Esophagus (tissue), 2 donors: ENCODE data around the gene CDK5RAP2. TPM values are rescaled to one million over a fixed set of nuclear protein-coding genes. Genes with fewer than 3 reads are reported as not detected.

ENCODE experiments used
- H3K27ac ChIP-seq, 2 donors: one replicate each; pipeline ENCODE4 v1.5.1; 2013; ENCODE audit warnings: low read depth in 2 of 2, mild to moderate bottlenecking in 2 of 2, inconsistent platforms in 1 of 2, low read length in 1 of 2, moderate library complexity in 1 of 2
- H3K27me3 ChIP-seq, 2 donors: one replicate each; pipeline ENCODE4 v1.6.1; 2013; ENCODE audit warnings: low read length in 2 of 2, control low read depth in 1 of 2, mild to moderate bottlenecking in 1 of 2; ENCODE audit not compliant: insufficient read depth in 2 of 2, control insufficient read depth in 1 of 2
- H3K36me3 ChIP-seq, 2 donors: one replicate each; pipeline ENCODE4 v1.6.1; 2013; ENCODE audit warnings: low read length in 1 of 2; ENCODE audit not compliant: control insufficient read depth in 2 of 2, insufficient read depth in 2 of 2
- H3K4me1 ChIP-seq, 2 donors: one replicate each; pipeline ENCODE4 v1.6.1; 2013; ENCODE audit warnings: low read length in 1 of 2; ENCODE audit not compliant: control insufficient read depth in 2 of 2, insufficient read depth in 2 of 2
- H3K4me3 ChIP-seq, 2 donors: one replicate each; pipeline ENCODE4 v1.5.1; 2013; ENCODE audit warnings: low read length in 2 of 2, mild to moderate bottlenecking in 2 of 2, low read depth in 1 of 2, moderate library complexity in 1 of 2
- H3K9me3 ChIP-seq, 2 donors: one replicate each; pipeline ENCODE4 v1.6.1; 2013; ENCODE audit warnings: mild to moderate bottlenecking in 2 of 2, low read depth in 1 of 2, low read length in 1 of 2, moderate library complexity in 1 of 2; ENCODE audit not compliant: control insufficient read depth in 2 of 2, insufficient read depth in 1 of 2
- WGBS, 2 donors: extraction: QIAGEN DNeasy Blood & Tissue Kit; methylation state at CpG; one replicate each; pipeline ENCODE4 v1.1.7; 2013; 5-methylcytosine and 5-hydroxymethylcytosine counted together
- polyA plus RNA-seq, 2 donors: library from polyadenylated mRNA; stranded (reverse); fragments of 200-250 nt; gene quantifications; one replicate each; pipeline ENCODE4 v1.2.3, GENCODE V29; 2013
- donor health status: healthy with polysubstance abuse.
- donor health status: Bipolar disorder and iron deficiency.

Gene CDK5RAP2
- polyA plus RNA-seq, 2 donors: 18.6 to 20.4 TPM

- H3K27me3 ChIP-seq: no peaks in the 10 kb centered on the region
- H3K9me3 ChIP-seq: no peaks in the 10 kb centered on the region
- H3K27ac ChIP-seq: no peak overlapping the region
- H3K4me1 ChIP-seq: peaks cover 0 to 4% of the 10 kb centered on the region in 2 donors
- H3K36me3 ChIP-seq: peaks cover 26 to 50% of the 10 kb centered on the region in 2 donors
- 87 to 93% methylated on average over 8 of the region's 8 CpGs for WGBS, 2 donors
- no peak overlapping the region for H3K4me3 ChIP-seq
Observed at GRCh38 chr9:120389867-120390266, 190.1 kb downstream of the CDK5RAP2 start.

- Histone ChIP-seq H3K4me1 (peaks cover 0 to 4% of the 10 kb centered on the region in 2 donors), H3K4me3 (no peak overlapping the region), H3K9me3 (no peaks in the 10 kb centered on the region), H3K27me3 (no peaks in the 10 kb centered on the region), H3K27ac (no peak overlapping the region), H3K36me3 (peaks cover 24 to 48% of the 10 kb centered on the region in 2 donors)
- WGBS, 2 donors: 91 to 93% methylated on average over 4 of the region's 4 CpGs
Observed at GRCh38 chr9:120389300-120389699, 190.7 kb downstream of the CDK5RAP2 start.

- WGBS, 2 donors: 88 to 89% methylated on average over 24 of the region's 24 CpGs
- H3K9me3 ChIP-seq: no peaks in the 10 kb centered on the region
- H3K4me3 ChIP-seq: no peak overlapping the region
- peaks cover 15 to 43% of the 10 kb centered on the region in 2 donors for H3K36me3 ChIP-seq
- H3K4me1 ChIP-seq: peaks cover 0 to 4% of the 10 kb centered on the region in 2 donors
- H3K27me3 ChIP-seq: no peaks in the 10 kb centered on the region
- no peak overlapping the region for H3K27ac ChIP-seq
Observed at GRCh38 chr9:120388003-120388855, 191.7 kb downstream of the CDK5RAP2 start.

GRCh38 chr9:120387257-120388002, 192.5 kb downstream of the CDK5RAP2 start:
- H3K4me1 ChIP-seq: peaks cover 0 to 4% of the 10 kb centered on the region in 2 donors
- no peak overlapping the region for H3K4me3 ChIP-seq
- peaks cover 15 to 35% of the 10 kb centered on the region in 2 donors for H3K36me3 ChIP-seq
- H3K27me3 ChIP-seq: no peaks in the 10 kb centered on the region
- no peaks in the 10 kb centered on the region for H3K9me3 ChIP-seq
- WGBS, 2 donors: 88 to 89% methylated on average over 14 of the region's 14 CpGs
- no peak overlapping the region for H3K27ac ChIP-seq

- H3K4me3 ChIP-seq: no peak overlapping the region
Observed at GRCh38 chr9:120386390-120387131, 193.4 kb downstream of the CDK5RAP2 start.

GRCh38 chr9:120385606-120386389, 194.2 kb downstream of the CDK5RAP2 start:
- Histone ChIP-seq H3K9me3 (no peaks in the 10 kb centered on the region), H3K4me1 (peaks cover 0 to 4% of the 10 kb centered on the region in 2 donors), H3K27ac (no peak overlapping the region), H3K36me3 (peaks cover 8 to 23% of the 10 kb centered on the region in 2 donors), H3K27me3 (no peaks in the 10 kb centered on the region), H3K4me3 (no peak overlapping the region)
- 91% methylated on average over 16 of the region's 16 CpGs for WGBS, 2 donors

More at GRCh38 chr9:120386390-120387131, 193.4 kb downstream of the CDK5RAP2 start:
- Histone ChIP-seq H3K9me3 (no peaks in the 10 kb centered on the region), H3K27ac (no peak overlapping the region), H3K36me3 (peaks cover 10 to 28% of the 10 kb centered on the region in 2 donors), H3K4me1 (peaks cover 0 to 4% of the 10 kb centered on the region in 2 donors), H3K27me3 (no peaks in the 10 kb centered on the region)
- 52 to 54% methylated on average over 11 of the region's 11 CpGs for WGBS, 2 donors

- peaks cover 8 to 16% of the 10 kb centered on the region in 2 donors for H3K36me3 ChIP-seq
- peaks cover 0 to 2% of the 10 kb centered on the region in 2 donors for H3K9me3 ChIP-seq
- H3K4me3 ChIP-seq: no peak overlapping the region
- peaks cover 0 to 4% of the 10 kb centered on the region in 2 donors for H3K4me1 ChIP-seq
- WGBS, 2 donors: 88 to 92% methylated on average over 4 of the region's 4 CpGs
- no peaks in the 10 kb centered on the region for H3K27me3 ChIP-seq
- H3K27ac ChIP-seq: no peak overlapping the region
Observed at GRCh38 chr9:120384925-120385272, 195.1 kb downstream of the CDK5RAP2 start.

- no peak overlapping the region for H3K27ac ChIP-seq
- no peak overlapping the region for H3K4me3 ChIP-seq
- peaks cover 0 to 6% of the 10 kb centered on the region in 2 donors for H3K9me3 ChIP-seq
- H3K27me3 ChIP-seq: no peaks in the 10 kb centered on the region
- peaks cover 0 to 4% of the 10 kb centered on the region in 2 donors for H3K4me1 ChIP-seq
- 71 to 74% methylated on average over 24 of the region's 24 CpGs for WGBS, 2 donors
- peaks cover 8 to 13% of the 10 kb centered on the region in 2 donors for H3K36me3 ChIP-seq
Observed at GRCh38 chr9:120383999-120384924, 195.7 kb downstream of the CDK5RAP2 start.
